GM12878 (cell line): Measurements from ENCODE around the gene OMP.

ENCODE experiments used
- CBFB ChIP-seq: IDR thresholded peaks from 2 replicates; pipeline ENCODE4 v1.6.1; 2016; ENCODE audit warnings: antibody characterized with exemption, low read depth
- CEBPB ChIP-seq, 2 experiments: fragments of 150-350 bp in 1 of 2; IDR thresholded peaks; 2 replicates each; pipeline ENCODE4 v1.6.1; 2012 to 2014; ENCODE audit warnings: low read depth in 2 of 2, low read length in 2 of 2, borderline replicate concordance in 1 of 2, inconsistent platforms in 1 of 2
- CTCF ChIP-seq, 3 experiments: IDR thresholded peaks in 2 of 3; conservative IDR thresholded peaks in 1 of 3; 2 replicates each; pipeline ENCODE4 v1.5.1; 2011; ENCODE audit warnings: low read depth in 3 of 3, low read length in 3 of 3, mild to moderate bottlenecking in 3 of 3, control low read depth in 2 of 3, moderate library complexity in 2 of 3, inconsistent platforms in 1 of 3, mixed read lengths in 1 of 3; ENCODE audit not compliant: control insufficient read depth in 2 of 3, insufficient read depth in 1 of 3; ENCODE audit errors: extremely low read depth in 1 of 3
- EP300 ChIP-seq, 2 experiments: fragments of 150-350 bp in 1 of 2; IDR thresholded peaks; 2 replicates each; pipeline ENCODE4 v1.6.1; 2011 to 2012; ENCODE audit warnings: low read depth in 2 of 2, low read length in 2 of 2, borderline replicate concordance in 1 of 2, improper control_type of control experiment in 1 of 2, inconsistent platforms in 1 of 2; ENCODE audit not compliant: control insufficient read depth in 1 of 2
- PBX3 ChIP-seq: IDR thresholded peaks from 2 replicates; pipeline ENCODE4 v1.6.1; 2011; ENCODE audit warnings: mild to moderate bottlenecking, low read depth, low read length, moderate library complexity; ENCODE audit not compliant: insufficient replicate concordance
- POLR2AphosphoS2 ChIP-seq: IDR thresholded peaks from 2 replicates; pipeline ENCODE4 v1.6.1; 2011; ENCODE audit warnings: low read depth, mild to moderate bottlenecking, low read length, improper control_type of control experiment, moderate library complexity
- TF ChIP-seq, protein P1 (sequence below): IDR thresholded peaks from 2 replicates; pipeline ENCODE4 v1.6.1; 2011; ENCODE audit warnings: low read depth, low read length, improper control_type of control experiment, borderline replicate concordance

DNA sequence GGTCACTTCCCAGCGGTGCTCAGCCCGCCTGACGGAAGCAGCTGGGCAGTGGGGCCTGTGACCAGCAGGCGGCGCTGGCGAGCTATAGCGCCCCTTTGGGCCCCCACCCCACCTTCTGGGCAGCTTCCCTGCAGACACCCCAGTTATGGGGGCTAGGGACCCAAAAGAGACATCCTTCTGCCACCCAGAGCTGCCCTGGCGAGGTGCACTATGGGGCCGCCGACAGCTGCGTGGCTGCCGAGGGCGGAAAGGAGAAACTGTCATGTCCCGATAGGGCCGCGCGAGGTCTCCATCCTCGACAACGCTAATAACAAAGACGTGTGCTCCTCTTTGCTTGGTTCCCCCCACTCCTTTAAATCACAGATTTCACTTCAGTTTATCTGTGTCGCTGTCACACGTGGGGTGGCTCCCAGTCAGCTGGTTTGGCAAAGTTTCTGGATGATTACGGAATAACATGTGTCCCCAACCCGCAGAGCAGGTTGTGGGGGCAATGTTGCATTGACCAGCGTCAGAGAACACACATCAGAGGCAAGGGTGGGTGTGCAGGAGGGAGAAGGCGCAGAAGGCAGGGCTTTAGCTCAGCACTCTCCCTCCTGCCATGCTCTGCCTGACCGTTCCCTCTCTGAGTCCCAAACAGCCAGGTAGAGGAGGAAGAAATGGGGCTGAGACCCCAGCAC is 24.7 kb downstream of the OMP start:
- TF ChIP-seq, protein P1, sequence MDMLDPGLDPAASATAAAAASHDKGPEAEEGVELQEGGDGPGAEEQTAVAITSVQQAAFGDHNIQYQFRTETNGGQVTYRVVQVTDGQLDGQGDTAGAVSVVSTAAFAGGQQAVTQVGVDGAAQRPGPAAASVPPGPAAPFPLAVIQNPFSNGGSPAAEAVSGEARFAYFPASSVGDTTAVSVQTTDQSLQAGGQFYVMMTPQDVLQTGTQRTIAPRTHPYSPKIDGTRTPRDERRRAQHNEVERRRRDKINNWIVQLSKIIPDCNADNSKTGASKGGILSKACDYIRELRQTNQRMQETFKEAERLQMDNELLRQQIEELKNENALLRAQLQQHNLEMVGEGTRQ: no peak
- TF ChIP-seq CTCF (IDR thresholded peaks at IDR 0.05 in 2 of 3, conservative IDR thresholded peaks at IDR 0.05 in 1 of 3; ENCODE audit: control insufficient read depth in 2 of 3, extremely low read depth in 1 of 3, insufficient read depth in 1 of 3, low read depth in 3 of 3, low read length in 3 of 3) (peak; percentile 84 to 99 (median 98)), CEBPB (IDR thresholded peaks at IDR 0.05; ENCODE audit: borderline replicate concordance in 1 of 2, low read depth in 2 of 2, low read length in 2 of 2) (no peak), PBX3 (no peak), POLR2AphosphoS2 (no peak), EP300 (IDR thresholded peaks at IDR 0.05; ENCODE audit: borderline replicate concordance in 1 of 2, control insufficient read depth in 1 of 2, low read depth in 2 of 2, low read length in 2 of 2) (no peak), CBFB (no peak)
